ENCODE measurements around the gene RAD51.

GRCh38 chr15:40685376-40685775, 9.6 kb upstream of the RAD51 start:
- TF ChIP-seq EZH2 (IDR thresholded peaks at IDR 0.05; ENCODE audit: borderline replicate concordance, insufficient read depth, low read length, poor library complexity, severe bottlenecking) (no peak), EP300 (conservative IDR thresholded peaks at IDR 0.05; ENCODE audit: poor library complexity, severe bottlenecking) (no peak), TAF1 (IDR thresholded peaks at IDR 0.05; ENCODE audit: low read depth) (no peak), POLR2AphosphoS5 (IDR thresholded peaks at IDR 0.05) (no peak), RAD21 (conservative IDR thresholded peaks at IDR 0.05) (no peak), MXI1 (conservative IDR thresholded peaks at IDR 0.05; ENCODE audit: poor library complexity, severe bottlenecking) (no peak)
- TF ChIP-seq, protein P1, sequence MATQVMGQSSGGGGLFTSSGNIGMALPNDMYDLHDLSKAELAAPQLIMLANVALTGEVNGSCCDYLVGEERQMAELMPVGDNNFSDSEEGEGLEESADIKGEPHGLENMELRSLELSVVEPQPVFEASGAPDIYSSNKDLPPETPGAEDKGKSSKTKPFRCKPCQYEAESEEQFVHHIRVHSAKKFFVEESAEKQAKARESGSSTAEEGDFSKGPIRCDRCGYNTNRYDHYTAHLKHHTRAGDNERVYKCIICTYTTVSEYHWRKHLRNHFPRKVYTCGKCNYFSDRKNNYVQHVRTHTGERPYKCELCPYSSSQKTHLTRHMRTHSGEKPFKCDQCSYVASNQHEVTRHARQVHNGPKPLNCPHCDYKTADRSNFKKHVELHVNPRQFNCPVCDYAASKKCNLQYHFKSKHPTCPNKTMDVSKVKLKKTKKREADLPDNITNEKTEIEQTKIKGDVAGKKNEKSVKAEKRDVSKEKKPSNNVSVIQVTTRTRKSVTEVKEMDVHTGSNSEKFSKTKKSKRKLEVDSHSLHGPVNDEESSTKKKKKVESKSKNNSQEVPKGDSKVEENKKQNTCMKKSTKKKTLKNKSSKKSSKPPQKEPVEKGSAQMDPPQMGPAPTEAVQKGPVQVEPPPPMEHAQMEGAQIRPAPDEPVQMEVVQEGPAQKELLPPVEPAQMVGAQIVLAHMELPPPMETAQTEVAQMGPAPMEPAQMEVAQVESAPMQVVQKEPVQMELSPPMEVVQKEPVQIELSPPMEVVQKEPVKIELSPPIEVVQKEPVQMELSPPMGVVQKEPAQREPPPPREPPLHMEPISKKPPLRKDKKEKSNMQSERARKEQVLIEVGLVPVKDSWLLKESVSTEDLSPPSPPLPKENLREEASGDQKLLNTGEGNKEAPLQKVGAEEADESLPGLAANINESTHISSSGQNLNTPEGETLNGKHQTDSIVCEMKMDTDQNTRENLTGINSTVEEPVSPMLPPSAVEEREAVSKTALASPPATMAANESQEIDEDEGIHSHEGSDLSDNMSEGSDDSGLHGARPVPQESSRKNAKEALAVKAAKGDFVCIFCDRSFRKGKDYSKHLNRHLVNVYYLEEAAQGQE (IDR thresholded peaks at IDR 0.05; ENCODE audit: borderline replicate concordance): no peak
- TF ChIP-seq, protein P2, sequence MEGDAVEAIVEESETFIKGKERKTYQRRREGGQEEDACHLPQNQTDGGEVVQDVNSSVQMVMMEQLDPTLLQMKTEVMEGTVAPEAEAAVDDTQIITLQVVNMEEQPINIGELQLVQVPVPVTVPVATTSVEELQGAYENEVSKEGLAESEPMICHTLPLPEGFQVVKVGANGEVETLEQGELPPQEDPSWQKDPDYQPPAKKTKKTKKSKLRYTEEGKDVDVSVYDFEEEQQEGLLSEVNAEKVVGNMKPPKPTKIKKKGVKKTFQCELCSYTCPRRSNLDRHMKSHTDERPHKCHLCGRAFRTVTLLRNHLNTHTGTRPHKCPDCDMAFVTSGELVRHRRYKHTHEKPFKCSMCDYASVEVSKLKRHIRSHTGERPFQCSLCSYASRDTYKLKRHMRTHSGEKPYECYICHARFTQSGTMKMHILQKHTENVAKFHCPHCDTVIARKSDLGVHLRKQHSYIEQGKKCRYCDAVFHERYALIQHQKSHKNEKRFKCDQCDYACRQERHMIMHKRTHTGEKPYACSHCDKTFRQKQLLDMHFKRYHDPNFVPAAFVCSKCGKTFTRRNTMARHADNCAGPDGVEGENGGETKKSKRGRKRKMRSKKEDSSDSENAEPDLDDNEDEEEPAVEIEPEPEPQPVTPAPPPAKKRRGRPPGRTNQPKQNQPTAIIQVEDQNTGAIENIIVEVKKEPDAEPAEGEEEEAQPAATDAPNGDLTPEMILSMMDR (IDR thresholded peaks at IDR 0.05; ENCODE audit: poor library complexity, severe bottlenecking): no peak

Data from neural cell (in vitro differentiated cells).